ENCODE measurements around the gene NCKAP5.

Gene NCKAP5

GRCh38 chr2:133598769-133599168 lies 30.5 kb upstream of the NCKAP5 start:
- no peak for DNase-seq (ENCODE audit: low read depth in 1 of 2, low spot score in 1 of 2)
- Histone ChIP-seq H3K4me3 (replicated peaks; ENCODE audit: insufficient read depth, low read length) (no peak overlapping the region), H3K27me3 (ENCODE audit: insufficient read depth, poor library complexity, severe bottlenecking) (no peaks in the 10 kb centered on the region), H3K27ac (replicated peaks) (no peak overlapping the region)
- TF ChIP-seq SPI1 (IDR thresholded peaks at IDR 0.05; ENCODE audit: borderline replicate concordance, low read depth), result no peak
- TF ChIP-seq CTCF (IDR thresholded peaks at IDR 0.05; ENCODE audit: insufficient read depth, low read length), result no peak
- TF ChIP-seq, protein P1, sequence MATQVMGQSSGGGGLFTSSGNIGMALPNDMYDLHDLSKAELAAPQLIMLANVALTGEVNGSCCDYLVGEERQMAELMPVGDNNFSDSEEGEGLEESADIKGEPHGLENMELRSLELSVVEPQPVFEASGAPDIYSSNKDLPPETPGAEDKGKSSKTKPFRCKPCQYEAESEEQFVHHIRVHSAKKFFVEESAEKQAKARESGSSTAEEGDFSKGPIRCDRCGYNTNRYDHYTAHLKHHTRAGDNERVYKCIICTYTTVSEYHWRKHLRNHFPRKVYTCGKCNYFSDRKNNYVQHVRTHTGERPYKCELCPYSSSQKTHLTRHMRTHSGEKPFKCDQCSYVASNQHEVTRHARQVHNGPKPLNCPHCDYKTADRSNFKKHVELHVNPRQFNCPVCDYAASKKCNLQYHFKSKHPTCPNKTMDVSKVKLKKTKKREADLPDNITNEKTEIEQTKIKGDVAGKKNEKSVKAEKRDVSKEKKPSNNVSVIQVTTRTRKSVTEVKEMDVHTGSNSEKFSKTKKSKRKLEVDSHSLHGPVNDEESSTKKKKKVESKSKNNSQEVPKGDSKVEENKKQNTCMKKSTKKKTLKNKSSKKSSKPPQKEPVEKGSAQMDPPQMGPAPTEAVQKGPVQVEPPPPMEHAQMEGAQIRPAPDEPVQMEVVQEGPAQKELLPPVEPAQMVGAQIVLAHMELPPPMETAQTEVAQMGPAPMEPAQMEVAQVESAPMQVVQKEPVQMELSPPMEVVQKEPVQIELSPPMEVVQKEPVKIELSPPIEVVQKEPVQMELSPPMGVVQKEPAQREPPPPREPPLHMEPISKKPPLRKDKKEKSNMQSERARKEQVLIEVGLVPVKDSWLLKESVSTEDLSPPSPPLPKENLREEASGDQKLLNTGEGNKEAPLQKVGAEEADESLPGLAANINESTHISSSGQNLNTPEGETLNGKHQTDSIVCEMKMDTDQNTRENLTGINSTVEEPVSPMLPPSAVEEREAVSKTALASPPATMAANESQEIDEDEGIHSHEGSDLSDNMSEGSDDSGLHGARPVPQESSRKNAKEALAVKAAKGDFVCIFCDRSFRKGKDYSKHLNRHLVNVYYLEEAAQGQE (IDR thresholded peaks at IDR 0.05; ENCODE audit: insufficient replicate concordance, low read depth), result no peak
- no peak for TF ChIP-seq POLR2AphosphoS5 (IDR thresholded peaks at IDR 0.05; ENCODE audit: low read depth)
- no peak for TF ChIP-seq GABPA (IDR thresholded peaks at IDR 0.05; ENCODE audit: low read depth)

GRCh38 chr2:133596701-133597393 lies 28.6 kb upstream of the NCKAP5 start:
- DNase-seq (ENCODE audit: low read depth in 1 of 2, low spot score in 1 of 2), result no peak
- H3K4me3 ChIP-seq (replicated peaks; ENCODE audit: insufficient read depth, low read length), result no peak overlapping the region
- H3K27me3 ChIP-seq (ENCODE audit: insufficient read depth, poor library complexity, severe bottlenecking), result no peaks in the 10 kb centered on the region
- TF ChIP-seq GABPA (IDR thresholded peaks at IDR 0.05; ENCODE audit: low read depth) (no peak), SPI1 (IDR thresholded peaks at IDR 0.05; ENCODE audit: borderline replicate concordance, low read depth) (no peak), CTCF (IDR thresholded peaks at IDR 0.05; ENCODE audit: insufficient read depth, low read length) (no peak), POLR2AphosphoS5 (IDR thresholded peaks at IDR 0.05; ENCODE audit: low read depth) (no peak)
- TF ChIP-seq, protein P1 (IDR thresholded peaks at IDR 0.05; ENCODE audit: insufficient replicate concordance, low read depth), result no peak
- H3K27ac ChIP-seq (replicated peaks), result no peak overlapping the region

DNA sequence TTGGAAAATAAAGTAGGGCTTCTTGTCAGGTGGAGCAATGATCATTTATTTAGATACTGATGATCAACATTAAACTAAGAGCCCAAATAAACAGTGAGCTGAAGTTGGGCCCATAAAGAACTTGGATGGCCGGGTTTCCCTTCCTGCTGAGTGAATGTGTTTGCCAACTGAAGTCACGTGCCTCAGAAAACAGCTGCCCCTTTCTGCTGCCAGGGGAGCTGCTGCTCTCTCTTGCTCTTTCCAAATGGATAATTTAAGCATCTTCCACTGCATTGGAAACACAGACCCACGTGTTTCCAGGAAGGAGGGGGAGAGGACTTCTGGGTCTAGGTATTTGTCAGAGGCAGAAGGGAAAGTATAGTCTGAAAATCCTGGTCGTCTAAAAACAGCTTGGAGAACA lies 22.9 kb upstream of the NCKAP5 start:
- H3K27me3 ChIP-seq (ENCODE audit: insufficient read depth, poor library complexity, severe bottlenecking), result no peaks in the 10 kb centered on the region
- no peak for TF ChIP-seq POLR2AphosphoS5 (IDR thresholded peaks at IDR 0.05; ENCODE audit: low read depth)
- TF ChIP-seq GABPA (IDR thresholded peaks at IDR 0.05; ENCODE audit: low read depth), result no peak
- no peak for TF ChIP-seq CTCF (IDR thresholded peaks at IDR 0.05; ENCODE audit: insufficient read depth, low read length)
- no peak for TF ChIP-seq SPI1 (IDR thresholded peaks at IDR 0.05; ENCODE audit: borderline replicate concordance, low read depth)
- H3K4me3 ChIP-seq (replicated peaks; ENCODE audit: insufficient read depth, low read length), result no peak overlapping the region
- no peak for DNase-seq (ENCODE audit: low read depth in 1 of 2, low spot score in 1 of 2)
- H3K27ac ChIP-seq (replicated peaks), result no peak overlapping the region

GRCh38 chr2:133589456-133589855 lies 21.2 kb upstream of the NCKAP5 start:
- H3K27me3 ChIP-seq (ENCODE audit: insufficient read depth, poor library complexity, severe bottlenecking), result no peaks in the 10 kb centered on the region
- TF ChIP-seq POLR2AphosphoS5 (IDR thresholded peaks at IDR 0.05; ENCODE audit: low read depth) (no peak), CTCF (IDR thresholded peaks at IDR 0.05; ENCODE audit: insufficient read depth, low read length) (no peak), GABPA (IDR thresholded peaks at IDR 0.05; ENCODE audit: low read depth) (no peak), SPI1 (IDR thresholded peaks at IDR 0.05; ENCODE audit: borderline replicate concordance, low read depth) (no peak)
- TF ChIP-seq, protein P1 (IDR thresholded peaks at IDR 0.05; ENCODE audit: insufficient replicate concordance, low read depth), result no peak
- no peak overlapping the region for H3K4me3 ChIP-seq (replicated peaks; ENCODE audit: insufficient read depth, low read length)
- DNase-seq (ENCODE audit: low read depth in 1 of 2, low spot score in 1 of 2), result no peak
- no peak overlapping the region for H3K27ac ChIP-seq (replicated peaks)

All from HL-60 (cell line).